ENCODE results near the gene ASGR1. TPM values are rescaled to one million over a fixed set of nuclear protein-coding genes. Genes with fewer than 3 reads are reported as not detected.

ASGR1 gene
- total and polyA plus RNA-seq, 2 experiments from 2014 or later: 0.75 to 0.97 TPM

GRCh38 chr17:7204336-7204735 is 25.2 kb upstream of the ASGR1 start:
- Histone ChIP-seq H3F3A (ENCODE audit: insufficient read depth) (peaks cover 3% of the 10 kb centered on the region; the same call in 1 of the 2 replicates), H2AFZ (no peak overlapping the region; the same call in 1 of the 2 replicates), H3K9me2 (ENCODE audit: insufficient read depth) (no peaks in the 10 kb centered on the region), H3K4me3 (peak overlapping the region; percentile 70; the same call in 1 of the 2 replicates), H3K27me3 (replicated peaks; ENCODE audit: insufficient read depth) (no peaks in the 10 kb centered on the region), H3K36me3 (ENCODE audit: low read depth) (peaks cover 18% of the 10 kb centered on the region), H3K27ac (no peak overlapping the region), H3K9me3 (ENCODE audit: low read depth) (no peaks in the 10 kb centered on the region), H3K79me2 (ENCODE audit: insufficient read depth) (peaks cover 48% of the 10 kb centered on the region), H3K4me2 (ENCODE audit: unreplicated experiment) (no peak overlapping the region), H3K9ac (peak overlapping the region; percentile 74), H4K20me1 (ENCODE audit: insufficient read depth) (no peaks in the 10 kb centered on the region; the same call in 1 of the 2 replicates), H3K4me1 (ENCODE audit: insufficient read depth) (peaks cover 15% of the 10 kb centered on the region)
- no peak for DNase-seq
- in situ Hi-C loops (cut with MboI): no loop called here
- WGBS, 2 experiments (ENCODE audit: low coverage in 1 of 2, low lambda C conversion rate in 2 of 2, missing lambda C conversion rate in 2 of 2): 58 to 59% methylated on average over 14 to 15 of the region's 15 CpGs
- TF ChIP-seq EZH2 (IDR thresholded peaks at IDR 0.05; ENCODE audit: insufficient read depth, poor library complexity, severe bottlenecking) (no peak), EZH2phosphoT487 (IDR thresholded peaks at IDR 0.05; ENCODE audit: insufficient read depth, low read depth) (no peak)

- Histone ChIP-seq H3K79me2 (ENCODE audit: insufficient read depth) (peaks cover 39% of the 10 kb centered on the region), H4K20me1 (ENCODE audit: insufficient read depth) (no peaks in the 10 kb centered on the region), H3K9ac (no peak overlapping the region), H2AFZ (no peak overlapping the region), H3K27me3 (replicated peaks; ENCODE audit: insufficient read depth) (no peaks in the 10 kb centered on the region), H3K9me3 (ENCODE audit: low read depth) (no peaks in the 10 kb centered on the region), H3K27ac (no peak overlapping the region), H3K36me3 (ENCODE audit: low read depth) (peaks cover 18% of the 10 kb centered on the region), H3K9me2 (ENCODE audit: insufficient read depth) (no peaks in the 10 kb centered on the region), H3K4me3 (no peak overlapping the region), H3F3A (ENCODE audit: insufficient read depth) (peaks cover 3% of the 10 kb centered on the region; the same call in 1 of the 2 replicates), H3K4me1 (ENCODE audit: insufficient read depth) (peaks cover 15% of the 10 kb centered on the region), H3K4me2 (ENCODE audit: unreplicated experiment) (no peak overlapping the region)
- TF ChIP-seq EZH2phosphoT487 (IDR thresholded peaks at IDR 0.05; ENCODE audit: insufficient read depth, low read depth) (no peak), EZH2 (IDR thresholded peaks at IDR 0.05; ENCODE audit: insufficient read depth, poor library complexity, severe bottlenecking) (no peak)
- no peak for DNase-seq
- WGBS, 2 experiments (ENCODE audit: low coverage in 1 of 2, low lambda C conversion rate in 2 of 2, missing lambda C conversion rate in 2 of 2): 91 to 95% methylated on average over 13 to 16 of the region's 16 CpGs
- in situ Hi-C loops (cut with MboI): no loop called here
These were observed 24.2 kb upstream of the ASGR1 start for GRCh38 chr17:7203391-7203790.

GRCh38 chr17:7196651-7197401 is 17.7 kb upstream of the ASGR1 start:
- H3K9me3 ChIP-seq (ENCODE audit: low read depth): no peaks in the 10 kb centered on the region
- H3K4me2 ChIP-seq (ENCODE audit: unreplicated experiment): no peak overlapping the region
- H3K4me3 ChIP-seq: no peak overlapping the region
- H3K4me1 ChIP-seq (ENCODE audit: insufficient read depth): no peaks in the 10 kb centered on the region
- no peak overlapping the region for H2AFZ ChIP-seq
- no peaks in the 10 kb centered on the region for H4K20me1 ChIP-seq (ENCODE audit: insufficient read depth)
- in situ Hi-C loops (cut with MboI): no loop called here
- no peaks in the 10 kb centered on the region for H3K9me2 ChIP-seq (ENCODE audit: insufficient read depth)
- H3K36me3 ChIP-seq (ENCODE audit: low read depth): peaks cover 15% of the 10 kb centered on the region
- H3F3A ChIP-seq (ENCODE audit: insufficient read depth): no peaks in the 10 kb centered on the region
- H3K27me3 ChIP-seq (replicated peaks; ENCODE audit: insufficient read depth): no peaks in the 10 kb centered on the region
- H3K79me2 ChIP-seq (ENCODE audit: insufficient read depth): no peaks in the 10 kb centered on the region
- TF ChIP-seq EZH2phosphoT487 (IDR thresholded peaks at IDR 0.05; ENCODE audit: insufficient read depth, low read depth): no peak
- TF ChIP-seq EZH2 (IDR thresholded peaks at IDR 0.05; ENCODE audit: insufficient read depth, poor library complexity, severe bottlenecking): no peak
- no peak for DNase-seq
- H3K9ac ChIP-seq: no peak overlapping the region
- 91% methylated on average over 22 of the region's 22 CpGs for WGBS, 2 experiments (ENCODE audit: low coverage in 1 of 2, low lambda C conversion rate in 2 of 2, missing lambda C conversion rate in 2 of 2)
- no peak overlapping the region for H3K27ac ChIP-seq

GRCh38 chr17:7195971-7196370 is 16.8 kb upstream of the ASGR1 start:
- in situ Hi-C loops (cut with MboI): no loop called here
- Histone ChIP-seq H3K9me2 (ENCODE audit: insufficient read depth) (no peaks in the 10 kb centered on the region), H3K4me3 (no peak overlapping the region), H4K20me1 (ENCODE audit: insufficient read depth) (no peaks in the 10 kb centered on the region), H3K36me3 (ENCODE audit: low read depth) (peaks cover 8% of the 10 kb centered on the region; the same call in 1 of the 2 replicates), H3K79me2 (ENCODE audit: insufficient read depth) (no peaks in the 10 kb centered on the region), H3K9ac (no peak overlapping the region), H3K4me2 (ENCODE audit: unreplicated experiment) (no peak overlapping the region), H3F3A (ENCODE audit: insufficient read depth) (no peaks in the 10 kb centered on the region), H3K27ac (no peak overlapping the region), H3K4me1 (ENCODE audit: insufficient read depth) (no peaks in the 10 kb centered on the region), H3K27me3 (replicated peaks; ENCODE audit: insufficient read depth) (no peaks in the 10 kb centered on the region), H3K9me3 (ENCODE audit: low read depth) (no peaks in the 10 kb centered on the region), H2AFZ (no peak overlapping the region)
- 96 to 98% methylated on average over 12 of the region's 12 CpGs for WGBS, 2 experiments (ENCODE audit: low coverage in 1 of 2, low lambda C conversion rate in 2 of 2, missing lambda C conversion rate in 2 of 2)
- no peak for TF ChIP-seq EZH2 (IDR thresholded peaks at IDR 0.05; ENCODE audit: insufficient read depth, poor library complexity, severe bottlenecking)
- TF ChIP-seq EZH2phosphoT487 (IDR thresholded peaks at IDR 0.05; ENCODE audit: insufficient read depth, low read depth): no peak
- no peak for DNase-seq
